Measurements from ENCODE around the gene CAPZA1.

The CAPZA1 gene

DNA sequence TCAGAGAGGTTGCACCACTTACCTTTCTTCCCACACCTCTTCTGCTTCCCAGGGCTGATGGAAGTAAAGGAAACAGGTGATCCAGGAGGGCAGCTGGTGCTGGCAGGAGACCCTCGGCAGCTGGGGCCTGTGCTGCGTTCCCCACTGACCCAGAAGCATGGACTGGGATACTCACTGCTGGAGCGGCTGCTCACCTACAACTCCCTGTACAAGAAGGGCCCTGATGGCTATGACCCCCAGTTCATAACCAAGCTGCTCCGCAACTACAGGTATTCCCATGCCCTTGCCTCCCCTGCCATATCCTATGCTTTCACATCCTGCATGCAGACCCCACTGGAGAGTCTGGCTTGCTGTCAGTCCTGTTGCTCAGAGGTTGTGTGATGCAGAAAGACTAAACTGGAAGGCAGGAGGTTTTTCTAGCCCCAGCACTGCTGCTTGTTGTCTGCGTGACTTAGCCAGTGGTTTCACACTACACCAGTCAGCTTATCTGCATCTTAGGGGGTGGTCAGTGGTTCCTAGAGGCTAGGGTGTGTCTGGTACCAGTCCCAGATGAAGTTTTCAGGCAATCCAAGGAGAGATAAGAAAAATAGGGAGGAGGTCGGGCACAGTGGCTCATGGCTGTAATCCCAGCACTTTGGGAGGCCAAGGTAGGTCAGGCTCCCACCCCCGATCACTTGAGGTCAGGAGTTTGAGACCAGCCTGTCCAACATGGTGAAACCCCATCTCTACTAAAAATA, 77.1 kb downstream of the CAPZA1 start:
- DNase-seq (ENCODE audit: insufficient read length, low spot score) (no peak), FAIRE-seq (no peak)
- TF ChIP-seq, protein P1, sequence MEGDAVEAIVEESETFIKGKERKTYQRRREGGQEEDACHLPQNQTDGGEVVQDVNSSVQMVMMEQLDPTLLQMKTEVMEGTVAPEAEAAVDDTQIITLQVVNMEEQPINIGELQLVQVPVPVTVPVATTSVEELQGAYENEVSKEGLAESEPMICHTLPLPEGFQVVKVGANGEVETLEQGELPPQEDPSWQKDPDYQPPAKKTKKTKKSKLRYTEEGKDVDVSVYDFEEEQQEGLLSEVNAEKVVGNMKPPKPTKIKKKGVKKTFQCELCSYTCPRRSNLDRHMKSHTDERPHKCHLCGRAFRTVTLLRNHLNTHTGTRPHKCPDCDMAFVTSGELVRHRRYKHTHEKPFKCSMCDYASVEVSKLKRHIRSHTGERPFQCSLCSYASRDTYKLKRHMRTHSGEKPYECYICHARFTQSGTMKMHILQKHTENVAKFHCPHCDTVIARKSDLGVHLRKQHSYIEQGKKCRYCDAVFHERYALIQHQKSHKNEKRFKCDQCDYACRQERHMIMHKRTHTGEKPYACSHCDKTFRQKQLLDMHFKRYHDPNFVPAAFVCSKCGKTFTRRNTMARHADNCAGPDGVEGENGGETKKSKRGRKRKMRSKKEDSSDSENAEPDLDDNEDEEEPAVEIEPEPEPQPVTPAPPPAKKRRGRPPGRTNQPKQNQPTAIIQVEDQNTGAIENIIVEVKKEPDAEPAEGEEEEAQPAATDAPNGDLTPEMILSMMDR (IDR thresholded peaks at IDR 0.05; ENCODE audit: insufficient read depth, missing control alignments) = no peak

DNA sequence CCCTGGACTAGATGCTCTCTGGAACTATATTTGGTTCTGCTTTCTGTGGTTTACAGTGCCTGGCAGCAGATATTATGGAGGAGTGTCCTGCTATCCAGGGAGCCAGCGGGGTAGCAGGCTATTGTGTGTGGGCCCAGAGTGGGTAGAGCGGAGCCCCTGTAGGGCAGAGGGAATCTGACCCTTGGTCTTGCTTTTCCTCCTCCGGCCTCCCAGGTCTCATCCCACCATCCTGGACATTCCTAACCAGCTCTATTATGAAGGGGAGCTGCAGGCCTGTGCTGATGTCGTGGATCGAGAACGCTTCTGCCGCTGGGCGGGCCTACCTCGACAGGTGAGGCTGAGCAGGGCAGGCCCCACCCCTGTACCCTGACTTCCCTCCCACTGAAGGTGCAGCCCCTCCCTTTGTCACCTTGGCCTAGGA, 78.2 kb downstream of the CAPZA1 start:
- TF ChIP-seq, protein P1 (IDR thresholded peaks at IDR 0.05; ENCODE audit: insufficient read depth, missing control alignments) = no peak
- FAIRE-seq (no peak), DNase-seq (ENCODE audit: insufficient read length, low spot score) (no peak)

DNA sequence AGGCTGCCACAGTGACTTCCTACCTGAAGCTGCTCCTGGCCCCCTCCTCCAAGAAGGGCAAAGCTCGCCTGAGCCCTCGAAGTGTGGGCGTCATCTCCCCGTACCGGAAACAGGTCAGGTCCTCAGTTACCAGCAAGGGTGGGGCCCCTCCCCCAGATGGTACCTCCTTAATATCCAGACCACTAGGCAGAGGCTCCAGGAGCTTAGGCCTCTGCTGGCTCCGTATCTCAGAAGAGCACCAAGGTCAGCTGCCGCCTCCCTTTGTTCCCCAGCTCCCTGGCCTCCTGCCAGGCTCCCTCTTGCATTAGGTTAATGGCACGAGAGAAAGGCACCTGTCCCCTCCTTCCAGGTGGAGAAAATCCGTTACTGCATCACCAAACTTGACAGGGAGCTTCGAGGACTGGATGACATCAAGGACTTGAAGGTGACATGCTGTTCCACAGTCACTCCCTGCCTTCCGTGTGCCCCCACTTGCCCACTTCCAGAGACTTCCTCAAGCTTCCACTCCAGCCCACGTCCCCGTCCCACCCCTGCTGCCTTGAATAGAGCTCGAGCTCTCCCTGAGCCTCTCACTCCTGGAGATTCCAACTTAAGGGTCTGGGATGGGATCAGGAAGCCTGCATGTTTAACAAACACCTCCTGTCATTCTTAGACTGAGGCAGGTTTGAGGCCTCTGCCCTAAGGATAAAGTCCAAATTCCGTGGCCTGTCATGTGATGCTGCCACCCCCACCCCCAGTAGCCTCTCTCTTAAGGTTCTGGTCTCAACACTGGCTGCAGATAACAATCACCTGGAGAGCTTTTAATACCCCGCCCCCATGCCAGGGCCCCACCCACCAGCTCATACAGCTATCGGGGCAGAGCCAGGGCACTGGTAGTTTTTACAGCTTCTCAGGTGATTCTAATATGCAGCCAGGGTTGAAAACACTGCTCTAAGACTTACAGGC, 79.0 kb downstream of the CAPZA1 start:
- DNase-seq (ENCODE audit: insufficient read length, low spot score) (no peak), FAIRE-seq (no peak)
- TF ChIP-seq, protein P1 (IDR thresholded peaks at IDR 0.05; ENCODE audit: insufficient read depth, missing control alignments) = no peak

DNA sequence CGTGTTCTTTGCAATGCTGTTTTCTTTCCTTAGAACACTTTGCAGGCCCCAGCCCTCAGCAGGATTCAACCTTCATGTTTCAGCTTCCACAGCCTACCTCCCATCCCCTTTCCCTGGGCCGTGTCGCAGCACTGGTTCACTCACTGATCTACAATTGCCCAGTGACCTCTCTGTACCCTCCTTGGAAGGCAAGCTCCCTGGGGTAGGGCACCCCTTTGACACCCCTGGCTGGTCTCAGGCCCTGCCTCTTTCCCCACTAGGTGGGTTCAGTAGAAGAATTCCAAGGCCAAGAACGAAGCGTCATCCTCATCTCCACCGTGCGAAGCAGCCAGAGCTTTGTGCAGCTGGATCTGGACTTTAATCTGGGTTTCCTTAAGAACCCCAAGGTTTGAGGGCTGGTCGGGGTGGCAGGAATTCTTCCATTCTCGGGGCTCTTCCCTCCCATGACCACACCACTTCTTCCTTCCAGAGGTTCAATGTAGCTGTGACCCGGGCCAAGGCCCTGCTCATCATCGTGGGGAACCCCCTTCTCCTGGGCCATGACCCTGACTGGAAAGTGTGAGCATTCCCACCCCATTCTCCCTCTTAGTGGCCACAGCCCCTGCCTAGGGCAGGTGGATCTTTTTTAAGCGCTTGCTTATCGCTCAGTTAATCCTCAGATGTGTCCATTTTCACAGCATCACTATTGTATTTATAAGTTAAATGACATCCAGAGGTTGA, 80.0 kb downstream of the CAPZA1 start:
- no peak for FAIRE-seq
- TF ChIP-seq, protein P1 (IDR thresholded peaks at IDR 0.05; ENCODE audit: insufficient read depth, missing control alignments) = no peak
- DNase-seq (ENCODE audit: insufficient read length, low spot score) = no peak

DNA sequence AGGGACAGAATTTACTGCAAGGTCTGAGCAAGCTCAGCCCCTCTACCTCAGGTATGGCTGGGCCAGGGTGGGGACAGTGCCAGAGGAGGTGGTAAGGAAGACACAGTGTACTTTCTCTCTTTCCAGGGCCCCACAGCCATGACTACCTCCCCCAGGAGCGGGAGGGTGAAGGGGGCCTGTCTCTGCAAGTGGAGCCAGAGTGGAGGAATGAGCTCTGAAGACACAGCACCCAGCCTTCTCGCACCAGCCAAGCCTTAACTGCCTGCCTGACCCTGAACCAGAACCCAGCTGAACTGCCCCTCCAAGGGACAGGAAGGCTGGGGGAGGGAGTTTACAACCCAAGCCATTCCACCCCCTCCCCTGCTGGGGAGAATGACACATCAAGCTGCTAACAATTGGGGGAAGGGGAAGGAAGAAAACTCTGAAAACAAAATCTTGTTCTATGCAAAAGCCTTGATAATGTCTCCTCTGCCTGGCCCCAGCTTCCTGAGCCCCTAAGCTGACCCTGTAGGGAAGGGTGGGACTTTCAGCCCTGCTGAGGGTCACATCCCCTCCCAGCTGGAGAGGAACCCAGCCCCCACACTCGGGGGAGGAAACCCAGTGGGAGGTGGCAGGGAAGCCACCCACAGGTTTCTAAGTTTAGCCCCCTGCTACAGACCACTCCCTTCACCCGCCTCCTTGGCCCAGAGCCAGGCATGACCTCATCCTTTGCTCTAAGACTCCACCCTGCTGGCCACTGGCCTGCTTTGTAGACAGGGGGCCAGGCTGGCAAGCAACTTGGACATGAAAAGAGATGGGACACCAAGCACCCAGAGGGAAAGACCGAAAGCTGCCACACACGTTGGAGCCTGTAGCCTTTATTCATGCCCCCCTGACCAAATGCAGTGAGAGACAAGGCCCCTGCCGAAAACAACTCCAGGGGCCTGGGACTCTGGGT, 80.9 kb downstream of the CAPZA1 start:
- DNase-seq (ENCODE audit: insufficient read length, low spot score) = peak; percentile 44
- TF ChIP-seq, protein P1 (IDR thresholded peaks at IDR 0.05; ENCODE audit: insufficient read depth, missing control alignments) = no peak
- FAIRE-seq = no peak
